ENCODE measurements around the gene ADAMTS1.

ADAMTS1 gene

DNA sequence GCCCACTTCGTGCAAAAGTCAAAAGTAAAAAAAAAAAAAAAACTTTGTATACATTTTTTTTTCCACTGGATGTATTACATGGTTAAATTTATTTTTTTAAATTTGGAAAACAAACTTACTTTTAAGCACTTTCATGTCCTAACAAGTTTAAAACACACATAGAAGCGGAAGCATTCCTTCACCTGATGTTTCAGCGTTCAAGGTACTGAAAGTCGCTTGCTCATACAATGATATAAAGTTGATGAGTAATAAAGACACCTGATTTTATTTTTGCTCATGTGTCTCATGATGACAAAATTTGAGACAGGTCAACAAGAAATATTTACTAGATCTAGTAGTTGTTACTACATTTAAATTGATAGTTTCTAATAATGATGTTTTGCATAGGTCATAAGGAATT, 35.5 kb downstream of the ADAMTS1 start:
- FAIRE-seq (no peak), DNase-seq (ENCODE audit: insufficient read length, low spot score) (no peak)
- no peak for TF ChIP-seq POLR2A (IDR thresholded peaks at IDR 0.05; ENCODE audit: low read depth, low read length)

DNA sequence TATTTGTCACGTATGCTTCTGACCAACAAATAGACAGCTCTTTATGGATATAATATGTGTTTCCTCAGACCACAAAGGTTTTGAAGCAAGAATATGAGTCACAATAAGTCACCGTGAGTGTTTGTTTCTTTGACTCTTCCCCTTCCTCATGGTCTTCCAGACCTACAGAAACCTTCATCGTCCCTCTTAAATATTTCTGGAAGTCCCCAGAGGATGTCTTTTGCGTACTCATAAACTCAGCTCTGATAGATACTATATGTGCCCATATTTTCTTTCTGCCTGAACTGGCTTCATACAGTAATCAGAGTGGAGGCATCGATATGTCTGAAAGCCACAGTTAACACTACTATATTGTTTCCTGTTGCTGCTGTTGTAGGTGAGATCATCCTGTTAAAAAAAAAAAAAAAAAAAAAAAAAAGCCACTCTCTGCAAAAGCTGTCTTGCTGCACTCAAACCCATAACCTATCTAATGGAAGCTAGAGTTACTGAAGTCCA, 38.4 kb downstream of the ADAMTS1 start:
- TF ChIP-seq POLR2AphosphoS5 (IDR thresholded peaks at IDR 0.05; ENCODE audit: low read depth, low read length) (no peak), SPI1 (IDR thresholded peaks at IDR 0.05; ENCODE audit: low read depth, low read length) (no peak), PAX5 (IDR thresholded peaks at IDR 0.05; ENCODE audit: insufficient read depth, low read length, severe bottlenecking) (no peak), POLR2A (IDR thresholded peaks at IDR 0.05; ENCODE audit: low read depth, low read length) (no peak), TAF1 (IDR thresholded peaks at IDR 0.05; ENCODE audit: low read depth, low read length) (no peak), POU2F2 (IDR thresholded peaks at IDR 0.05; ENCODE audit: low read depth, low read length) (no peak)
- DNase-seq (ENCODE audit: insufficient read length, low spot score) (no peak), FAIRE-seq (no peak)

DNA sequence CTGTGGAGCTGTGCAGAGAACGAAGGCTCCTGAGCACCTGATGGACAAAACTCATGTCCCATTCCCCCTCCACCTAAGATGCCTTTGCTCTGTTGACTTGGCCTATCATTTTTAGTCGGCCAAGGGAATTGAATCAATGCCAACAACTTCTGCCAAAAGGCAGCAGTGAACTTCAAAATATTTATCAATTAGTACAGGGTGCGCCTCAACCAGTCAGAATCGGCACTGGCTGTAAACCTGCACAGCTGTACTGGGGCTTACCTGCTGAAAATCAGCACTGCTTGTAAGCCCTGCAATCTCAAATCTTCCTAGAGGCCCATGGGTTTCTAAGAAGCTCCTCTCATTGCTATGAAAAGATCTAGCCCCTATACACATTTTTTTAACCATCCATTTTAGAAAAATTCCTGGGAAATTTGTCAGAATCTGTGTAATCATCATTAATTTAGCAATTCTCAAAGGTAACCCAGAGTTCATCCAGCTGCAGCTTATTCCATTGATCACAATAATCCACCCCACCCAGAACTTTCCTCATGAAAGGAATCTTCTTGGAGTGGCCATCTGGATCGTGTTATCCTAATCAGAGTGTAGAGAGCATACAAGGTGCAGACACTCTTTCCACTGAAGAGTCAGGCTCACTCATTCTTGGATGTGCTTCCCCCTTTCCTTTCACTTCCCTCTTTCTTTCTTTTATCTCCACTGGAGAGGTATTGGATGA, 40.2 kb downstream of the ADAMTS1 start:
- TF ChIP-seq POU2F2 (IDR thresholded peaks at IDR 0.05; ENCODE audit: low read depth, low read length) (no peak), TAF1 (IDR thresholded peaks at IDR 0.05; ENCODE audit: low read depth, low read length) (no peak), SPI1 (IDR thresholded peaks at IDR 0.05; ENCODE audit: low read depth, low read length) (no peak), POLR2A (IDR thresholded peaks at IDR 0.05; ENCODE audit: low read depth, low read length) (no peak), POLR2AphosphoS5 (IDR thresholded peaks at IDR 0.05; ENCODE audit: low read depth, low read length) (no peak), PAX5 (IDR thresholded peaks at IDR 0.05; ENCODE audit: insufficient read depth, low read length, severe bottlenecking) (no peak)
- FAIRE-seq, result no peak
- DNase-seq (ENCODE audit: insufficient read length, low spot score), result no peak

DNA sequence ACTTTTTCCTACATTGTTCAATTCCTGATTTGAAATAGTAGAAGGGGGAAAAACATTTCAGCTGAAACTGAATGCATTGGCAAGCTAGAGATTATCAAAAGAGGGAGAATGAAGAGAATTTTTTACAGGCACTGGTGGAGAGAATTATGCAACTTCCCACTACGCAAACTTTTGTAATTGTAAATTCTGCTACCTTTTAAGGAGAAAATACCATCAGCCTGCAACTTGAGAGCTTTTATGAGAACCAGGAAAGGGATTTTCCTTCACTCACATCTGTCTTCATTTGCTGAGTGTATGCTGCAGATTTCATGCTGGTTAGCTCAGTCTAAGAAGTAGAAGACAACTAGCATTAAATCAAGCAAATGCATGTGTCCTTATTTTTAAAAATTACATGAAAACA, 43.7 kb downstream of the ADAMTS1 start:
- DNase-seq (ENCODE audit: insufficient read length, low spot score), result no peak
- FAIRE-seq, result no peak
- TF ChIP-seq POU2F2 (IDR thresholded peaks at IDR 0.05; ENCODE audit: low read depth, low read length) (no peak), SPI1 (IDR thresholded peaks at IDR 0.05; ENCODE audit: low read depth, low read length) (no peak), TAF1 (IDR thresholded peaks at IDR 0.05; ENCODE audit: low read depth, low read length) (no peak), POLR2A (IDR thresholded peaks at IDR 0.05; ENCODE audit: low read depth, low read length) (no peak), POLR2AphosphoS5 (IDR thresholded peaks at IDR 0.05; ENCODE audit: low read depth, low read length) (no peak), PAX5 (IDR thresholded peaks at IDR 0.05; ENCODE audit: insufficient read depth, low read length, severe bottlenecking) (no peak)

DNA sequence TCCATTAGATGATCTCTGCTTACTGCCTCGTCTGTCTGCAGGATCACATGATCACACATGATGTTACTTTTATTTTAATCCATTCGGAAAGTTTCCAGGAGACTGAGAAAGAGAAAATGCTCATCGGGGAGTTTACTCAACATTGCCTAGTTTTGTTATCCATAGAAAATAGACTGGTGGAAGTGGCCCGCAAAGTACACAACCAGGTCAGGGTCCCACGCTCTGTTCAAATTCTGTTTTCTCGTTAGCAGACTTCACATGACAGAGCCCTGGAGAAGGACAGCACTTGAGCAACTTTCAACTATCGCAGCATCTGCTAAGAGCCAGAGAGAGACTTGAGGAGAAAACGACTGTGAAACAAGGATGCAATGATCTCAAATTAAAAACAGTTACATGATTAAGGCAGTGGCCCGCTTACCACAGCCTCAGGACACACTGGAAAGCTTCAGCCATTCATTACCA, 44.2 kb downstream of the ADAMTS1 start:
- DNase-seq (ENCODE audit: insufficient read length, low spot score) (no peak), FAIRE-seq (no peak)
- no peak for TF ChIP-seq POLR2A (IDR thresholded peaks at IDR 0.05; ENCODE audit: low read depth, low read length)
- no peak for TF ChIP-seq POU2F2 (IDR thresholded peaks at IDR 0.05; ENCODE audit: low read depth, low read length)
- TF ChIP-seq TAF1 (IDR thresholded peaks at IDR 0.05; ENCODE audit: low read depth, low read length), result no peak
- TF ChIP-seq PAX5 (IDR thresholded peaks at IDR 0.05; ENCODE audit: insufficient read depth, low read length, severe bottlenecking), result no peak
- TF ChIP-seq POLR2AphosphoS5 (IDR thresholded peaks at IDR 0.05; ENCODE audit: low read depth, low read length), result no peak
- TF ChIP-seq SPI1 (IDR thresholded peaks at IDR 0.05; ENCODE audit: low read depth, low read length), result no peak

DNA sequence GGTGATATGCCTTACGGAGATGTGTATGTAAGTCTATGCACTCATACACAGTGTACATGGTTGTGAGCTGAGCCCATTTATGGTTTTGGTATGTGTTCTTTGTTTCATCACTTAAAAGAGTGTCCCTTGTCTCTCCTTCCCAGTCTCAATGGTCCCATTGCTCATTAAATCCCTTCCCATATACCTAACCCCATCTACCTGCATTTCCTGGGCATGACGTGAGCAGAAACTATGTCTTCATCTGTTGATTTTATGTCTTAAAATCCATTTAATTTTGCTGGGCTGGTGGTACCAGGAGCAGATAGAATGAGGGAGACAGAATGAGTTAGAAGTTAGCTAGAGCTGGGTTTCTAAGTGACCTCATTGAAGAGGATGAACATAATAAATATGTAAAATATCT, 44.8 kb downstream of the ADAMTS1 start:
- DNase-seq (ENCODE audit: insufficient read length, low spot score), result no peak
- no peak for FAIRE-seq
- TF ChIP-seq POLR2AphosphoS5 (IDR thresholded peaks at IDR 0.05; ENCODE audit: low read depth, low read length) (no peak), PAX5 (IDR thresholded peaks at IDR 0.05; ENCODE audit: insufficient read depth, low read length, severe bottlenecking) (no peak), TAF1 (IDR thresholded peaks at IDR 0.05; ENCODE audit: low read depth, low read length) (no peak), POLR2A (IDR thresholded peaks at IDR 0.05; ENCODE audit: low read depth, low read length) (no peak), POU2F2 (IDR thresholded peaks at IDR 0.05; ENCODE audit: low read depth, low read length) (no peak), SPI1 (IDR thresholded peaks at IDR 0.05; ENCODE audit: low read depth, low read length) (no peak)

DNA sequence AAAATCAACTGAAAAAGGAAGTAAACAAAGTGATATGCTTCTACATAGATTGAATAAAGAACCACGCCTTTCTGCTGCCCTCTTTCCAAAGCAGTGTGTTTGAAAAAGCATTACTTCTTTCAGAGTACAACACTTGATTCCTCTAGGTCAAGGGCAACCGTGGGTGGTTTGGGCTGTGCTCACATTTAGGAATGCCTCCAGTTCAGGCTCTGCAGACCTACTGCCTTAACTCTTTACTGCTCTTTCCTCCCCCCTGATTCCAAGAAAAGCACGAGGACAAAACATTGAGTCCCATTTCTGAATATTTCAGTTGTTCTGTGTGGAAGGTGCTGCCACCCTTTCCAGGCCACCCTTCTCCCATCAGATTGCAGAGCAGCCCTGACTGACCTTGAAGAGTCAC, 45.2 kb downstream of the ADAMTS1 start:
- no peak for FAIRE-seq
- TF ChIP-seq TAF1 (IDR thresholded peaks at IDR 0.05; ENCODE audit: low read depth, low read length) (no peak), POU2F2 (IDR thresholded peaks at IDR 0.05; ENCODE audit: low read depth, low read length) (no peak), PAX5 (IDR thresholded peaks at IDR 0.05; ENCODE audit: insufficient read depth, low read length, severe bottlenecking) (no peak), POLR2A (IDR thresholded peaks at IDR 0.05; ENCODE audit: low read depth, low read length) (no peak), POLR2AphosphoS5 (IDR thresholded peaks at IDR 0.05; ENCODE audit: low read depth, low read length) (no peak), SPI1 (IDR thresholded peaks at IDR 0.05; ENCODE audit: low read depth, low read length) (no peak)
- no peak for DNase-seq (ENCODE audit: insufficient read length, low spot score)

DNA sequence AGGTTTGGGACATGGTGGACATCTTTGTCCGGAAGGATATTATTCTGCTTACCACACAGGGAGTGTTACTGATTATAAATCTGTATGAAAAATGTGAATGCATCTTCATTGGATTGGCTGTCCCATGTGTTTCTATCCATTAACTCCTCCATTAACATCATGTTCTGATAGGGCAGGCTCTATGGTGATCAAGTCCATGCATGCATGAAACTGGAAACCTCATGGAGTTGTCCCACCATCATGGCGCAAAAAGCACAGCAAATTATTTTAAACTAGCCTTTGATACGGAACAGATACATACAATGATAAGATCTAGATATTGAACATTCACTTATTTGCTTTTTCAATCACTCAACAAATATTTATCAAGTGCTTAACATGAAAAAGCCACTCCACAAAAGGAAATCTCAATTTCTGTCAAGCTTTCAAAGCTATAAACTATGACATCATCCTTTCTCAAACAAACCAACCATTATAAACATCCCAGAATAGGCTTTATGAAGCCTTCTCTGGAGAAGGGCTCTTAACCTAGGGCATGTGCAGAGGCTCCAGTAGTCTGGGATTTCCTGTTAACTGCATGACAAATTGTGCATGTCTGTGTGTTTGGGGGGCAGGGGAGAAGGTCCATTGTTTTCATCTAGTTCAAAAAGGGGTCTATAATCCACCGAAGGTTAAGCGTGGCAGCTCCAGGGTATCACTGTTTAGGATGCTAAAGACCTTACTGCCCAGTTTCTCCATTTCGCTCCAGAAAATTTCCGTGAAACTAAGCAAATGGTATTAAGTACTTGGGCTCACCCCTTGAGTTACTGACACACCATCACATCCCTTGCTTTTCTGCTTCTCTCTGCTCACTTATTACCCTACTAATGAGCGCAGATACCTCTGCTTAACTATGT, 46.1 kb downstream of the ADAMTS1 start:
- FAIRE-seq (no peak), DNase-seq (ENCODE audit: insufficient read length, low spot score) (no peak)
- no peak for TF ChIP-seq PAX5 (IDR thresholded peaks at IDR 0.05; ENCODE audit: insufficient read depth, low read length, severe bottlenecking)
- TF ChIP-seq TAF1 (IDR thresholded peaks at IDR 0.05; ENCODE audit: low read depth, low read length), result no peak

DNA sequence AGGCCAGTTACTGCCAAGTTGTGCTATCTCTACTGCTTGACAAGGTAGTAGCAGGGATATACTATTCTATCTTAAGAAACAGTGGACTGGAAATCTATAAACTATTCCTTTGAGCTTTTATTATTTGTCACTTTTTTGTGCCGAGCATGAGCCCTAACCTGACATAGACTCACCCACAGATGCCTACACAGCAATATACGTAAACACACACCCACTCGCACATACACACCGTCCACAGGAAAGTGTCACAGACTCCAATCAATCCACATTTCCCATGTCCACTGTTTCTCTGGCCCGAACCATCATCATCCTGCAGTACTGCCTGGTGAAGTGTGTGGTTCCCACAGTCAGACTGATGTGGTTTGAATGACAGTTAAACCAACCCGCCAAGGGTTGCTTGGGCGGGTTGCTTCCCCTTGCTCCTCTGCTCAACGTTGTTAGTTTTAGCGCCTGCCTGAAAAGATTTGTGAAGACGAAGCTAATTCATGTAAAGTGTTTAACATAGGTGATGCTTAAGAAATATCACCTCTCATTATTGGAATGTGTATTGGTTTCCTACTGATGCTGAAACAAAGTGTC, 47.2 kb downstream of the ADAMTS1 start:
- DNase-seq (ENCODE audit: insufficient read length, low spot score), result no peak
- no peak for FAIRE-seq
- TF ChIP-seq PAX5 (IDR thresholded peaks at IDR 0.05; ENCODE audit: insufficient read depth, low read length, severe bottlenecking) (no peak), POLR2AphosphoS5 (IDR thresholded peaks at IDR 0.05; ENCODE audit: low read depth, low read length) (no peak), SPI1 (IDR thresholded peaks at IDR 0.05; ENCODE audit: low read depth, low read length) (no peak), POLR2A (IDR thresholded peaks at IDR 0.05; ENCODE audit: low read depth, low read length) (no peak), TAF1 (IDR thresholded peaks at IDR 0.05; ENCODE audit: low read depth, low read length) (no peak)
